ENCODE data around the gene LYG1. TPM values are rescaled to one million over a fixed set of nuclear protein-coding genes. Genes with fewer than 3 reads are reported as not detected.

LYG1 gene
- total RNA-seq (2022; extraction: Qiagen RNA extraction), result 0.86 to 2.0 TPM (median 1.5 TPM) in 5 replicates

DNA sequence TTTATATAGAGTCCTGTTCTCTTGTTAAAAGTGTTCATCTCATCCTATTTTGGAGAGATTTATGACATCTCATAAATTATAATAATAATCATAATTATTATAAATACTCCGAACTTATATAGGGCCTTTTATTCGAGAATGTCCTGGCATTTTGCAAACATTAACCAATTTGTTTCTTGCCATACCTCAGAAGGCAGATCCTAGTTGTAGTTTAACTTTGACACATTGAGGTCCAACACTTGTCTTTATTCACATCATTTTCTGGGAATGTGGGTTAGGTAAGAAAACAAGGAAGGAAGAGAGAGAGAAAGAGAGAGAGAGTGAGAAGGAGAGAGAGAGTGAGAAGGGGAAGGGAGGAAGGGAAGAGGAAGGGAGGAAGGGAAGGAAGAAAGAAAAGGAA is at the start of gene LYG1:
Gene LYG1, minus strand, starts transcription at position 101 of the 400 bp plus-strand sequence. CDS start 5,527 bp downstream, outside the sequence.

DNA sequence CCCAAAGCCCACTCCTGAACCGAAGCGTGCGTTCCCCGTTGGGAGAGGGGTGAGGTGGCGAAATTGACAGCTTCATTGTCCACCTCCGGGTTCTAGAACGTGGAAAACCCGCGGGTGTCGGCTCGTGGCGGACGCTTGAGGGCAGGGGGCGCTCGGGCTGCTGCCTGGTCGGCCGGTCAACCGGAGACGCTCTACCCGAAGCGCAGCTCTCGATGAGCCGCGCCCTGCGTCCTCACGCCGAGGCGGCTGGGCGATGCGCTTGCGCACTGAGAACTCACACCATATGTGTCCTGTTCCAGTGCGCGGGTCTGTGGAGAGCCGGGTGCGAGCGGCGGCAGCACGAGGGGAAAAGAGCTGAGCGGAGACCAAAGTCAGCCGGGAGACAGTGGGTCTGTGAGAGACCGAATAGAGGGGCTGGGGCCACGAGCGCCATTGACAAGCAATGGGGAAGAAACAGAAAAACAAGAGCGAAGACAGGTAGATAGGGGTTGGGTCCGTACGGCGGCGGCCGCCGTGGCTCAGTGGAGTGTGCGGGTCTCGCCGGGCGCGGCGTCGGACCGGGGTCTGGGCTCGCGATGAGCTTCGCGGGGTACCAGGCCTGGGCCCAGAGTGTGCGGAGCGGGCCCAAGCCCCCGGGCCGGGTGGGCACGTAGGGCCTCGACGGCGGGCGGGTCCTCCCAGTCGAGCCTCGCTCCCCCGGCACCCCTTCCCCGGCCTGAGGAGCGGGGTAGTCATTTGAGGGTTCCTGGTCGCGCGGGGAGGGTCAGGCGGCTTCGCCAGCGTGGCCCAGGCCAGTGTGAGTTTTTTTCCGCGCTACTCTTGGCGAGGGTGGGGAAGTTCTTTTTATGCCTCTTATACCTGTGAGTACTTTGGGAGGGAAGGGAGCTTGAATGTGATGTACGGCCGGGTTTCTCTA is 36.4 kb upstream of the LYG1 start, which contains the start of gene EIF5B:
Gene EIF5B, plus strand, starts transcription at position 277 of the 916 bp plus-strand sequence. Its CDS starts 166 bp downstream, at position 443.

DNA sequence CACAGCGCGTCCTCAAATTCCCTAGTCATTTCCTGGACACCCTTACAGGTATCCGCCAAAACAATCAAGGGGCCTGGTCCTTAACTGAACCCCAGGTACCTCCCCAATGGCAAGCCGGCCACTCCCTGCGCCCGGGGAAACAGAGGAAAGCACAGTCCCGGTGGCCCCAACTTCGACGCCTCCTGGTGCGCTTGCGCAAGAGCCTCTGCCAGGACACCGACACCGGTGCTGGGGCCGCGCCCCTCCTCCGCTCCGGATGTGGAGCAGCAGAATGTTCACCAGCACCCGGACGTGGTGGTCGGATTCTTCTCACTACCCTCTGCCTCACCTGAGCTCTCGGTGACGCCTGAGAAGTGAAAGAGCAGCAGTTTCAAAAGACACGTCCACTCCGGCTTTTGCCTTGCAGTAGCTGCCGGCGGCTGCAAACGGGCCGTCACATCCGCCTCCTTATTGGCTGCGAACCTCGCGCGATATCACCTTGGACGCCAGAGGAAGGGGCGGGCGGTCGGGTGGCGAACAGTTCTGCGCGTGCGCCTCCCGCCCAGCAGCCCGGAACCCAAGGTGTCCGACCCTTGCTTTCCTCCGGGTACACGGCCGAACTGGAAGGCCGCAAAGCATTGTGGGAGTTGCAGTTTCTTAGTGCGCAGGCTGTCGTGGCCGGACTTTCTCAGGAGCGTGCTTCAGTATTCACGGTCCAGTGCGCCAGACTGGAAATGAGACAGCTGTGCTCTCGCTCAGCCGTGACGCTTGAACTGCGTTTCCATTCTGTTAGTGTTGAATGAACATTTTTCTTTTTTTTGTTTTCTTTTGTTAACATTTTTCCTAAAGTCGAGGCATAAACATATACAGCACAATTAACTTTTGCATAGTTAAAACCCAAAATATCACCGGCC is 35.2 kb upstream of the LYG1 start, which contains the start of gene TXNDC9:
Gene TXNDC9, minus strand, starts transcription at position 423 of the 893 bp plus-strand sequence. CDS start 3,123 bp downstream, outside the sequence.

DNA sequence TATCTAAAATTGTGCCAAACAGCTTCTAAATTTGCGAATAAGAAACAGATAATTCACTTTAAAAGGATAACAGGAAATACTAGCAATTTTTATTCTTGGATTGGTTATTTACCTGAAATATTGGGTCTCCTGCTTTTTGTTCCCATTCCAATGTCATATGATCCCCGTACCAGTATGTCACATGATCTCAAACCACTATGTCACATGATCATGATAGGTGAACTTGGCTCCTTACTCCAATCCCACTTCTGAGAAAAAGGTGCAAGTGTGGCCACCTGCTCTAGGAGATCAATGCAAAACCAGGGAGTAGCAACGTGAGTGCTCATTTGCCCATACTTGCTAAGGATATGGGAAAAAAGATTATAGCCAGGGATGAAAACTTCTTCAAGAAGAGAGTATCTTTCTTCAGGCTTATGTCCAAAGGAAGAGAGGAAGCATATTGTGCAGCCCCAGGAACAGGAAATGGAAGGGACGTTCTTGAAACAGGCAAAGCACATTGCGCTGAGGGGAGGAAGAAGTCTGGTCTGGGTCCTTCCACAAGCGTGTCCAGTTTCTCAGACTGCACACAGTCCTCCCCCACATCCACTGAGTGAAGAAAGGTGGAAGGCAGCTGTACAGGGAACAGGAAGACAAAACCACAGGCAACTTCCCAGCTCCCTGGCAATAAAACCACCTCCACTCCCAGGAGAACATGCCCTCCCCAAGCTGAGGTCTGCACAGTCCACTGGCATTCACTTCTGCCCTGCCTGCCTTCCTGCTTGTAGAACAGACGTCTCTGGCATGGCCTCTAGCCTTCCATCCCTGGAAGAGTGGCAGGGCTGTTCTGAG is 45.3 kb downstream of the LYG1 start, which contains the start of gene LYG2:
Gene LYG2, minus strand, starts transcription at position 176 of the 828 bp plus-strand sequence. CDS start 1,406 bp downstream, outside the sequence.

Other genes with a start within 250 kb of the LYG1 start
- gene C2orf15, start 159.5 kb downstream of the LYG1 start, total RNA-seq (2022; extraction: Qiagen RNA extraction), result 0.45 to 0.66 TPM (median 0.48 TPM) in 5 replicates
- 3.2 to 4.2 TPM (median 4.1 TPM) in 5 replicates for gene TSGA10, start 146.3 kb downstream of the LYG1 start, total RNA-seq (2022; extraction: Qiagen RNA extraction)
- 2.8 to 4.1 TPM (median 3.4 TPM) in 5 replicates for gene LIPT1, start 146.2 kb downstream of the LYG1 start, total RNA-seq (2022; extraction: Qiagen RNA extraction)
- 23.0 to 26.1 TPM (median 23.8 TPM) in 5 replicates for gene MITD1, start 120.1 kb downstream of the LYG1 start, total RNA-seq (2022; extraction: Qiagen RNA extraction)
- 30.0 to 55.8 TPM (median 32.2 TPM) in 5 replicates for gene MRPL30, start 120.0 kb downstream of the LYG1 start, total RNA-seq (2022; extraction: Qiagen RNA extraction)
- 0.18 TPM in 1 of 5 replicates, not detected in the others for gene LYG2, start 45.5 kb downstream of the LYG1 start, total RNA-seq (2022; extraction: Qiagen RNA extraction)
- 38.1 to 52.9 TPM (median 43.6 TPM) in 5 replicates for gene TXNDC9, start 35.1 kb upstream of the LYG1 start, total RNA-seq (2022; extraction: Qiagen RNA extraction)
- gene EIF5B, start 36.2 kb upstream of the LYG1 start, total RNA-seq (2022; extraction: Qiagen RNA extraction), result 54.5 to 74.9 TPM (median 58.2 TPM) in 5 replicates
- gene REV1, start 188.8 kb upstream of the LYG1 start, total RNA-seq (2022; extraction: Qiagen RNA extraction), result 9.3 to 12.8 TPM (median 11.9 TPM) in 5 replicates

Data from A549 treated with Hydrocortisone at 1 μM for 4 hours (cell line).